Measurements from ENCODE around the gene LGALS12.

The LGALS12 gene

DNA sequence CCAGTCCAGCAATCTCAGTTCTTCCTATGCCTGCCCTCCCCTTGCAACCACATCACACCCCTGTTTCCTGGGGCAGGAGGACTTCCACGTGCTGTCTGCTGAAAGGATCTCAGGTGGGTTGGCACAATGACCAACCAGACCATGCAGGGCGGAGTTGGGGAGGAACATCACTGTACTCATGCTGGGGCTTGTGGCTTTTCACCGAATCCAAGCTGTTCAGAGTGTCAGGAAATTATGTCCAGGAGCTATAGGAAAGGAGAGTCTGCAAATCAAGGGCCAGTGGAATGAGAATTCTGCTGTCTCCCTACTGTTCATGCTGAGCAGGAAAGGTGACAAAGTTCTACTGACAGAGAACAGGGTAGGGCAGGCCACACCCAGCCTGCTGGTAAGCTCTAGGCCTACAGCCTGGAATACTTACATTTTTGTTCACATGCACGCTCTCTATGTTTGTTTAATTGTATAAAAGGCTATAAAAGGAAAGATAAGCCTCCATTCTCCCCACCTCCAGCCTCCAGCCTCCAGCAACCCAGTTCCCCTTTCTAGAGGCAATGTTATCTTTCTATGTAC lies 59.0 kb downstream of the LGALS12 start:
- no peak for DNase-seq

Data from activated CD8-positive, alpha-beta memory T cell treated with anti-CD3 and anti-CD28 coated beads for 24 hours (primary cell).